HG03521 (cell line): ENCODE data around the gene ZNF665.
"Not testable (repeated sequence)": the region's sequence is repeated elsewhere in the genome, so short reads cannot be mapped to it uniquely, and the experiment has no call there.

Experiments
- ATAC-seq: cut with Tn5 transposase; IDR thresholded peaks from one replicate; pipeline ENCODE4 v1.9.1; 2021; ENCODE audit warnings: mild to moderate bottlenecking, moderate library complexity; ENCODE audit not compliant: unreplicated experiment

Gene ZNF665

DNA sequence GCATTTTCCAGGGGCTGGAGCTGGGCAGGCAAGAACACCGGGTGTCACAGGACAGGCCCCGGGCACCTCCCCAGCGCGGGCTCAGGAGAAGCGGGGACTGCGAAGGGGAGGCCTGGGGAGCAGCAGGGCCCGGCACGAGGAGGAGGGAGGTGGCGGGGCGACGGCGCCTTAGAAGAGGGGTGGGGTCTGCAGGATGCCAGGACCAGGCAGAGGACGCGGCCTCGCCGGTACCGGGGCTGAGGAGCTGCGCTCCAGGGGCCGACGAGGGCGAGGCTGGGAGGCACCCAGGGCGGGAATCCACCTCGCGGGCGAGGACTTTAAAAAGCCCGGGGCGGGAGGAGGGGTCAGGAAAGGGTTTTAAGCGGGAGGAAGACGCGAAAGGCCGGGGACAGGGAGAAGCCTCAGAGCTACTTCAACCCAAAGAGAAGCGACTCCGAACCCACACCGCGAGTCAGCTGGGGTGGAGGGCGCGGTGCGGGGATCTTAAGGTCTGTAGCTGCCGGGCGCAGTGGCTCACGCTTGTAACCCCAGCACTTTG lies 35.0 kb downstream of the ZNF665 start:
- ATAC-seq = no peak

DNA sequence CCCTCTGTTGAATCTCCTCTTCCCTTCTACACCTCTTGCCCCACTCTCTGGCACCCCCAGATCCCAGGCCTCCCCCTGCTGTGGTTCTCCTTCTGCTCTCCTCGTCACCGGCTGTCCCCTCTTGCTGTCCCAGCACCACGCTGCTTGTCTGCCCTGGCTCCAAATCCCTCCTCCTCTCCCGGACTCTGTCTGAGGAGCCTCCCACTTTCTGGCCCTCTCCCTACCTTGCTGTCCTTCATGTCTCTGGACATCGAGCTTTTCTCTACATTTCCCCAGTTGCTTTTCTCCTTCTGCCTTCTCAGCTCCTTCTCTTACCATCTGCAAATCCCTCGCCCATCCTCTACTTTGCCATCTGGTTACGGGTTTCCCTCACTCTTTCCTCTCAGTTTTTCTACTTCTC lies 35.5 kb downstream of the ZNF665 start:
- no peak for ATAC-seq

DNA sequence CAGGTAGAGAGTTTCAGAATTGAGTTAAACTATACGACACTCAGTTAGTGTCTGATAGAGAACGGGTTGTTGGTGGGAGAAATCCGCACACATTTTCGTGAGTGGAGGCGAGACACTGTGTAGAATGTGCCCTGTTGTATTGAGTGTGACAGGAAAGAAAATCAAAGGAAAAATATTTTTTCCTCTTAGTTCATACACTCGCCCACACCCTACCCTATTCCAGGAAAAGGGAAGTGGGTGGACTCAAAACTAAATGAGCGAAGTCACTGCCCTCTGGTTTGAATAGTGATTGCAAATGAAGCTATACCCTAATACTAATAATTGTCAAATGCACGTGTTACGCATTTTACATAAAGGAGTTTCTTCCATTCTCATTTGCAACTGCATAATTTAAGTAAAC lies 36.3 kb downstream of the ZNF665 start:
- no peak for ATAC-seq

DNA sequence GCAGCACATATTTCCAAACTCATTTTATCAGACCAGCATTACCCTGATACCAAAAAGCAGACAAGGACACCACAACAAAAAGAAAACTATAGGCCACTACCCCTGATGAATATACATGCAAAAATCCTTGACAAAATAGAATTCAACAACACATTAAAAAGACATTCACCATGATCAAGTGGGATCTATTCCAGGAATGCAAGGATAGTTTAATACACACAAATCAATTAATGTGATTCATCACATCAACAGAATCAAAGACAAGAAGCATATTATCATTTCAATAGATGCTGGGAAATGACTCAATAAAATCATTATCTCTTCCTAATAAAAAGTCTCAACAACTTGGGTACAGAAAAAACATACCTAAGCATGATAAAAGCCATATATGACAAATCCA lies 45.5 kb downstream of the ZNF665 start:
- no peak for ATAC-seq

DNA sequence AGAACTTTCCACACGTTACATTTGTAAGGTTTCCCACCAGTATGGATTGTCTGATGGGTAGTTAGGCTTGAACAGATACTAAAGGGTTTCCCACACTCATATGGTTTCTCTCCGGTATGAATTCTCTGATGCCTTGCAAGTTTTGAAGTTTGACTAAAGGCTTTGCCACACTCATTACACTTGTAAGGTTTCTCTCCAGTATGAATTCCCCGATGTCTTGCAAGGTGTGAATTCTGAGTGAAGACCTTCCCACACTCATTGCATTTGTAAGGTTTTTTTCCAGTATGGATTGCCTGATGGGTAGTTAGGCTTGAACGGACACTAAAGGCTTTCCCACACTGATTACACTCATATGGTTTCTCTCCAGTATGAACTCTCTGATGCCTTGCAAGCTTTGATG lies 52.8 kb downstream of the ZNF665 start:
- ATAC-seq = no peak

DNA sequence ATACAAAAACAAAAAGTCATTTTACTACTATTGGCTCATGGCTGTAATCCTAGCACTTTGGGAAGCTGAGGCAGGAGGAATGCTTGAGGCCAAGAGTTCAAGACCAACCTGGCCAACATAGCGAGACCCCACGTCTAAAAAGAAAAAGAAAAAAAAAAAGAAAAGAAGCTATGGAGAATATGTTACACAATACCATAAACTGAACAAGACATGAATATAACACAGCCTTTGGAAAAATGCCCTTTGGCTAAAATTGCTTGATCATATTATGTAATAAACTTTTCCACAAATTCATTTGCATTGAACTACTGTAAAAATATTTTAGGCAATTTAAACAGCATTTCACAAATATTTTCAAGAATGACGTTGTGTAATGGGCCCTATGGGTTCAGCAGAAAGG lies 56.7 kb downstream of the ZNF665 start:
- no peak for ATAC-seq

DNA sequence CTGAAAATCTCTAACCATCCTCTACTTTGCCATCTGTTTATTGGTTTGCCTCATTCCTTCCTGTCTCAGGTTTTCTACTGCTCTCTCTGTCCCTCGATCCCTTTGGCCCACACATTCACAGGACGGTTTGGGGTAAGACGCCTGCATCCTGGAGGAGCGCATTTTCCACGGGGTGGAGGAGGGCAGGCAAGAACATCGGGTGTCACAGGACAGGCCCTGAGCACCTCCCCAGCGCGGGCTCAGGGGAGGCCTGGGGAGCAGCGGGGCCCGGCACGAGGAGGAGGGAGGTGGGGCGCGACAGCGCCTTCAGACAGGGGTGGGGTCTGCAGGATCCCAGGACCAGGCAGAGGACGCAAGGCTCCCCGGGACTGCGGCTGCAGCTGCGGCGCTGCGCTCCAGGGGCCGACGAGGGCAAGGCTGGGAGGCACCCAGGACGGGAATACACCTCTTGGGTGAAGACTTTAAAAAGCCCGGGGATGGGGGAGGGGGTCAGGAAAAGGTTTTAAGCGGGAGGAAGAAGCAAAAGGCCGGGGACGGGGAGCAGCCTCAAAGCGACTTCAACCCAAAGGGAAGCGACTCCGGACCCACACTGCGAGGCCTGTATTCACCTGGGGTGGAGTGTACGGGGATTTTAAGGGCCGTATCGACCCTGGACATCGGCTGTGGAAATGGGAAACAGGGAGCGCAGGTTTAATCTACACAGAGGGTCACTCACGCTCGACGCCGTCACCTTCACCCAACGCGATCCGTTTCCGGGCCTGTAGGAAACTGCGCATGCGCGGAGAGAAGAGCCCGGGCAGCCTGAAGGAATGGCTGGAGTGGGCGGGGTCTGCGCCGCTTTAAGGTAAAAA lies 60.8 kb downstream of the ZNF665 start, which contains the start of gene ZNF415:
TSS of gene ZNF415 (minus strand) at position 770 of the 851 bp plus-strand sequence. CDS start 10,234 bp downstream, outside the sequence.
- ATAC-seq = no peak

DNA sequence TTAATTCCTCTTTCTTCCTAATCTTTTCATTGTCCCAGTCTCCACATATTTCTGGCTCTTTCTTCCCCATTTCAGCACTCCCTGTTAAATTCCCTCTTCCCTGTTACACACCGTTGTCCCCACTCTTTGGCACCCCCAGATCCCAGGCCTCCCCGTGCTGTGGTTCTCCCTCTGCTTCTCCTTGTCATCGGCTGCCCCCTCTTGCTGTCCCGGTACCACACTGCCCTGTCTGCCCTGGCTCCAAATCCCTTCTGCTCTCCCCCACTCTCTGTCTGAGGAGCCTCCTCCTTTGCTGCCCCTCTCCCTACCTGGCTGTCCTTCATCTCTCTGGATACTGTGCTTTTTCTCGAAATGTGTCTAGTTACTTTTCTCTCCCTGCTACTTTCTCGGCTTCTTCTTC lies 61.4 kb downstream of the ZNF665 start:
- ATAC-seq = no peak

DNA sequence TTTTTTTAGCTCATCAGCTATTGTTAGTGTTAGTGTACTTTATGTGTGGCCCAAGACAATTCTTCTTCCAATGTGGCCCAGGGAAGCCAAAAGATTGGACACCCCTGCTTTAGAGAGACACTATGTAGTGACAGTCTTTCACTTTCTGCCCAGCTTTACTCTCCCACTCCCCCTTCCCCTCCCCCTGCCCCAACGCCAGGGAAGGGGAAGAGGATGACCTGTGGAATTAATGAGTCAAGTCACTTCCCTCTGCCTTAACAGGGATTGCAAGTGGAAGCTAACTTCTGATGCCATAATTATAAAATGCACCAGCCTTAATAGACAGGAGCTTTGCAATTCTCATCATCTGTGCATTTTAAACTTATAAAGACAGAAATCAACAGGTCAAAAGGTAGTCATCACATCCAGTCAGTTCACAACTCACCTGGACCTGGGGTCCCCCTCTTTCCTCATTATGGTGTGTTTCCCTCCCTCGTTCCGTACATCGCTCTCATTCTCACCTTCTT lies 62.0 kb downstream of the ZNF665 start:
- no peak for ATAC-seq

DNA sequence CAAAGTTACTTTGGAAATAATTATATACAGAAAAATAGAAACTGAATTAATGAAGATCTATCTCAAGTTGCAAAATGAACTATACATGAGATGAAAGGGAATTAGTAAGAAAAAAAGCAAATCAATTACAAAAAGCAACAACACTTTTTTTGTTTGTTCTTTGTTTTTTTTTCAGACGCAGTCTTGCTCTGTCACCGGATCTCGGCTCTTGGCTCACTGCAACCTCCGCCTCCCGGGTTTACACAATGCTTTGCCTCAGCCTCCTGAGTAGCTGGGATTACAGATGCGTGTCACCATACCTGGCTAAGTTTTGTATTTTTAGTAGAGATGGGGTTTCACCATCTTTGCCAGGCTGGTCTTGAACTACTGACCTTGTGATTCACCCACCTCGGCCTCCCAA lies 62.7 kb downstream of the ZNF665 start:
- no peak for ATAC-seq

DNA sequence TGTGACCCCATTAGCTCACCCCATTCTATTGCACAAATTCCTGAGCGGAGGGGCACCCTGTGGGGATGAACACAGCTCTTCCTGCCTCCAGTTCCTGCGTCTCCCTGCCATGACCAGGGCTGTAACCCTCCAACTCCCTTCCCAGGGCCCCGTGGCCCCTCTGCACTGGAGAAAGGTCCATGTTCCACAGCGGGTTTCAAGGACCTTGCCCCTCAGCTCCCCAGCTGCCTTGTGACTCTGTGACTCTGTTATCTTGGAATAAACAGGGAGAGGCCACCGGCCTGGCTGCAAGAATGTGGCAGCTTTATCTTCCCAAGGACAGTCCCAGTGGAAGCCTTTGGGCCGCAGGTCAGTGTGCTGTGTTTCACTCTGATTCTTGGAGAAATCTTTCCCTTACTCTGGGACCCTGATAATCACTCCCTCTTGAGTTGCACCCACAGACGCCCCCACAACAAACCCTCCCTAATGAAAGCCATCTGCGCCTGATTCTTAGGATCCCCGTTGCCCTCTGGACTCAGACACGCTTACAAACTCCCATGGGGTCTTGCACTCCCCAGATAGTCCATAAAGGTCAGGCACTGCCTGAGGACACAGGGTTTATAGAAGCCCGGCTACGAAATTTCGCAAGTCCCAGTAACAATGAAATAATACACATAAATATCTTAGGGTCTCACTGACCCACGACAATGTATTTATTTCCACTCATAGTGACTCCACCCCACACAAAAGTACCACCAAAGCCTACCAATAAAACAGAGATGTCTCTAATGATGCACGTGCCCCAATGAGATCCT lies 66.2 kb downstream of the ZNF665 start:
- ATAC-seq = not testable (repeated sequence)

DNA sequence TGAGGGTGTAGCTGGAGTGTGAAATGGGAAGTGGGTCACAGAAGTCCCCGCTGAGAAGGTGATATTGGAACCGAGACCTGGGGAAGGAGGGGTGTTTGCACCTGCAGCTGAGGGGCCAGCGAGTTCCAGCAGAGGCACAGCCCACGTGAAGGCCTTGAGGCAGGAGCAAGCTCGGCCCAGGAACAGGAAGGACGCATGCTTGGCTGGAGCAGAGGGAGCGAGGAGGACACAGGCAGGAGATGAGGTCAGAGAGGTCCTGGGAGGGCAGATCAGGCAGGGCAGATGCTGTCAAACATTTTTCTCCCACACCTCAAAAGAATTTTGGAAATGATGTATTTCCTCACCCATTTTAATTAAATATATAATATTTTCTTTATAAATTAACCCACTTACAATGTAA lies 69.8 kb downstream of the ZNF665 start:
- ATAC-seq = no peak
